A549 (cell line): ENCODE data around the gene RNF4. TPM values are rescaled to one million over a fixed set of nuclear protein-coding genes. Genes with fewer than 3 reads are reported as not detected.

Experiments used
- ATAC-seq, 2 experiments: fragments of 200-7000 bp in 1 of 2; fragments of >200 bp in 1 of 2; cut with Nextera tagmentation in 1 of 2; cut with Tn5 transposase in 1 of 2; 3 replicates each; pipeline versions ENCODE4 v1.8.0 to v1.9.1; 2018 to 2020; ENCODE audit warnings: mild to moderate bottlenecking in 1 of 2, moderate library complexity in 1 of 2
- CTCF ChIA-PET: fragments of 300-600 bp; sonication (Branson Sonifier 250); formaldehyde crosslinking; extraction: SDS; loops from one replicate; lab custom pipeline; 2021; ENCODE audit warnings: antibody characterized with exemption, inconsistent platforms; lab: Yijun Ruan, JAX
- POLR2A ChIA-PET: fragments of 350-600 bp; formaldehyde crosslinking; extraction: SDS; loops from one replicate; lab custom pipeline; 2021; ENCODE audit warnings: antibody characterized with exemption, inconsistent platforms; lab: Yijun Ruan, JAX
- DNase-seq, 2 experiments: peaks; one replicate each; pipeline versions ENCODE4 v3.0.0 to v3.0.0-alpha.2; 2011 to 2016; ENCODE audit warnings: low read depth in 1 of 2, low spot score in 1 of 2
- FAIRE-seq: peaks from 2 replicates; lab custom pipeline; 2011; peaks lifted over from hg19 to GRCh38; lab: Jason Lieb, UNC
- H3K27ac ChIP-seq, 2 experiments: fragments of >200 bp; sonication (Bioruptor Twin); formaldehyde crosslinking; 3 replicates each; pipeline ENCODE4 v1.5.1; 2016 to 2017
- H3K4me1 ChIP-seq: fragments of >200 bp; sonication (Bioruptor Twin); formaldehyde crosslinking; 3 replicates; pipeline ENCODE4 v1.6.1; 2016
- H3K4me2 ChIP-seq: fragments of >200 bp; sonication (Bioruptor Twin); formaldehyde crosslinking; 3 replicates; pipeline ENCODE4 v1.6.1; 2016
- H3K4me3 ChIP-seq: fragments of >200 bp; sonication (Bioruptor Twin); formaldehyde crosslinking; 3 replicates; pipeline ENCODE4 v1.5.1; 2016
- H3K9me3 ChIP-seq: fragments of >200 bp; sonication (Bioruptor Twin); formaldehyde crosslinking; 3 replicates; pipeline ENCODE4 v1.6.1; 2016
- BCL3 ChIP-seq: fragments of >200 bp; sonication (Bioruptor Twin); formaldehyde crosslinking; IDR thresholded peaks from 3 replicates; pipeline ENCODE4 v1.6.1; 2016
- CBX8 ChIP-seq: fragments of 200-600 bp; sonication (generic); IDR thresholded peaks from 2 replicates; pipeline ENCODE4 v1.6.1; 2016
- CHD2 ChIP-seq: fragments of 150-350 bp; IDR thresholded peaks from 2 replicates; pipeline ENCODE4 v1.6.1; 2014; ENCODE audit warnings: low read length; ENCODE audit not compliant: partially characterized antibody
- CTCF ChIP-seq: fragments of >200 bp; sonication (Bioruptor Twin); formaldehyde crosslinking; IDR thresholded peaks from 3 replicates; pipeline ENCODE4 v1.5.1; 2016
- E2F6 ChIP-seq: IDR thresholded peaks from 2 replicates; pipeline ENCODE4 v1.6.1; 2012; ENCODE audit warnings: low read depth, borderline replicate concordance
- EP300 ChIP-seq, 2 experiments: fragments of >200 bp; sonication (Bioruptor Twin); formaldehyde crosslinking; IDR thresholded peaks; 2 replicates in 1 of 2; 3 replicates in 1 of 2; pipeline ENCODE4 v1.6.1; 2016 to 2017
- ESRRA ChIP-seq: fragments of 150-350 bp; IDR thresholded peaks from 2 replicates; pipeline ENCODE4 v1.6.1; 2014; ENCODE audit warnings: mild to moderate bottlenecking, low read length, borderline replicate concordance
- FOSL2 ChIP-seq, 2 experiments: fragments of 450-650 bp in 1 of 2; fragments of >200 bp in 1 of 2; sonication (Bioruptor Twin) in 1 of 2; formaldehyde crosslinking; IDR thresholded peaks; 2 replicates each; pipeline versions ENCODE4 v1.5.0 to v1.6.1; 2016 to 2020; ENCODE audit warnings: mild to moderate bottlenecking in 1 of 2, moderate library complexity in 1 of 2
- HOXA7 ChIP-seq: fragments of 250-450 bp; sonication (Bioruptor Pico); IDR thresholded peaks from 2 replicates; pipeline ENCODE4 v1.5.0; 2020; ENCODE audit warnings: mild to moderate bottlenecking, moderate library complexity
- HOXB13 ChIP-seq: fragments of 250-450 bp; sonication (Bioruptor Pico); IDR thresholded peaks from 2 replicates; pipeline ENCODE4 v1.5.0; 2020; ENCODE audit warnings: low read depth, mild to moderate bottlenecking, moderate library complexity
- HOXB5 ChIP-seq: fragments of 250-450 bp; sonication (Bioruptor Pico); IDR thresholded peaks from 2 replicates; pipeline ENCODE4 v1.5.0; 2020; ENCODE audit warnings: mild to moderate bottlenecking, moderate library complexity
- MAFK ChIP-seq: fragments of 450-650 bp; IDR thresholded peaks from 2 replicates; pipeline ENCODE4 v1.6.1; 2014; ENCODE audit not compliant: partially characterized antibody
- MAX ChIP-seq: IDR thresholded peaks from 2 replicates; pipeline ENCODE4 v1.6.1; 2012
- MYC ChIP-seq: IDR thresholded peaks from 2 replicates; pipeline ENCODE4 v1.6.1; 2012; ENCODE audit warnings: mild to moderate bottlenecking, inconsistent platforms, low read length, improper control_type of control experiment, borderline replicate concordance
- NPAS2 ChIP-seq: fragments of 250-450 bp; sonication (Bioruptor Pico); IDR thresholded peaks from 2 replicates; pipeline ENCODE4 v1.8.0; 2022; ENCODE audit warnings: mild to moderate bottlenecking, moderate library complexity, borderline replicate concordance
- NR3C1 ChIP-seq: fragments of >200 bp; sonication (Bioruptor Twin); formaldehyde crosslinking; IDR thresholded peaks from 3 replicates; pipeline ENCODE4 v1.6.1; 2017
- POLR2A ChIP-seq: IDR thresholded peaks from 2 replicates; pipeline ENCODE4 v1.6.1; 2012; ENCODE audit warnings: mild to moderate bottlenecking, low read length
- RAD21 ChIP-seq, 2 experiments: fragments of >200 bp in 1 of 2; sonication (Bioruptor Twin) in 1 of 2; formaldehyde crosslinking in 1 of 2; IDR thresholded peaks in 1 of 2; conservative IDR thresholded peaks in 1 of 2; 2 replicates in 1 of 2; 3 replicates in 1 of 2; pipeline ENCODE4 v1.6.1; 2012 to 2018; ENCODE audit warnings: inconsistent platforms in 1 of 2
- SMC3 ChIP-seq: fragments of >200 bp; sonication (Bioruptor Twin); formaldehyde crosslinking; IDR thresholded peaks from 3 replicates; pipeline ENCODE4 v1.6.1; 2018; ENCODE audit warnings: inconsistent platforms
- SREBF2 ChIP-seq: fragments of 450-650 bp; IDR thresholded peaks from 2 replicates; pipeline ENCODE4 v1.6.1; 2014; ENCODE audit warnings: mild to moderate bottlenecking, moderate library complexity
- WGBS: methylation state at CpG from one replicate; pipeline ENCODE4 v1.1.6; 2017; ENCODE audit errors: missing lambda C conversion rate; 5-methylcytosine and 5-hydroxymethylcytosine counted together
- polyA plus RNA-seq, 4 experiments: library from polyadenylated mRNA; depleted of rRNA in 3 of 4; stranded (reverse); fragments of >200 nt; fragmentation: RNase III in 1 of 4; extraction: RNeasy Plus Mini Kit Qiagen cat#74134 plus additional on column Dnase treatment in 1 of 4; gene quantifications; 2 replicates in 3 of 4; 3 replicates in 1 of 4; pipeline ENCODE4 v1.2.3, GENCODE V29; 2011 to 2017

Gene RNF4
- polyA plus RNA-seq, 2 of the 4 experiments (the other 2 are of a cell fraction), result 65.8 to 93.5 TPM

- peak overlapping the region; percentile 99 for H3K4me2 ChIP-seq
- no peak for DNase-seq
- TF ChIP-seq HOXB5 (CRISPR knock-in tag) (no peak), HOXA7 (CRISPR knock-in tag) (no peak), NR3C1 (no peak), POLR2A (no peak)
- TF ChIP-seq, all 56 proteins: peak for 0
- POLR2A ChIA-PET, result no interaction called here
- ATAC-seq (no peak), FAIRE-seq (no peak)
- no peaks in the 10 kb centered on the region for H3K9me3 ChIP-seq
- H3K4me1 ChIP-seq, result peaks cover 8% of the 10 kb centered on the region
- WGBS, result 80% methylated on average over 11 of the region's 15 CpGs
- H3K4me3 ChIP-seq, result no peak overlapping the region
- CTCF ChIA-PET, result interaction anchor here (1.0 to 7.4 kb wide), 10 partner anchors 10 to 379 kb away, joined by 3 to 43 read pairs (median 4); no protein-coding TSS in a partner anchor
- H3K27ac ChIP-seq, result no peak overlapping the region; a peak in 2 of 6 replicates
These were observed 7.5 kb upstream of the RNF4 start for GRCh38 chr4:2461246-2461960.

GRCh38 chr4:2462218-2462991 is 6.5 kb upstream of the RNF4 start:
- WGBS, result 95% methylated on average over 6 of the region's 99 CpGs
- no peak for FAIRE-seq

More at GRCh38 chr4:2462218-2462991, 6.5 kb upstream of the RNF4 start:
- H3K9me3 ChIP-seq, result no peaks in the 10 kb centered on the region
- TF ChIP-seq CBX8 (no peak), CTCF (peak; percentile 49), BCL3 (0 out of 3 replicates have a peak, but pooled peaks have one; percentile 28), NPAS2 (no peak), POLR2A (peak; percentile 37), MAX (peak; percentile 87), MAFK (no peak), EP300 (IDR thresholded peaks at IDR 0.05) (no peak), E2F6 (peak; percentile 73), FOSL2 (IDR thresholded peaks at IDR 0.05) (no peak), FOSL2 (CRISPR knock-in tag; IDR thresholded peaks at IDR 0.05) (no peak), MYC (peak; percentile 16; the same call in 1 of the 2 replicates), ESRRA (no peak), HOXB13 (no peak), SMC3 (peak; percentile 62; the same call in 2 of the 3 replicates), SREBF2 (no peak), CHD2 (no peak), RAD21 (conservative IDR thresholded peaks at IDR 0.05 in 1 of 2, IDR thresholded peaks at IDR 0.05 in 1 of 2) (peak; percentile 17 to 60; a peak in 4 of 5 replicates)
- POLR2A ChIA-PET, result interaction anchor here (0.7 kb wide), 1 partner anchor 34 kb away, joined by 3 read pairs; no protein-coding TSS in a partner anchor
- CTCF ChIA-PET, result interaction anchor here (0.6 to 7.4 kb wide), 16 partner anchors 9 to 991 kb away, joined by 3 to 43 read pairs (median 3); partner anchors contain the start of genes HAUS3 and POLN
- peak overlapping the region; percentile 60 for H3K4me3 ChIP-seq
- peaks cover 8% of the 10 kb centered on the region for H3K4me1 ChIP-seq
- DNase-seq (peak; percentile 62 to 65), ATAC-seq (peak; percentile 96)
- peak overlapping the region; percentile 99 for H3K4me2 ChIP-seq
- peak overlapping the region; percentile 80 to 89 for H3K27ac ChIP-seq
